Fibroblast of pulmonary artery (primary cell): ENCODE data around the gene CRTC3.
"Not testable (repeated sequence)": the region's sequence is repeated elsewhere in the genome, so short reads cannot be mapped to it uniquely, and the experiment has no call there.

Experiments
- DNase-seq: peaks from one replicate; pipeline ENCODE4 v3.0.0-alpha.2; 2010; ENCODE audit warnings: low read depth
- H3K4me3 ChIP-seq: replicated peaks from 2 replicates; pipeline ENCODE4 v1.5.1; 2011; ENCODE audit warnings: low read depth, mild to moderate bottlenecking, control low read depth, low read length, moderate library complexity
- CTCF ChIP-seq: IDR thresholded peaks from 2 replicates; pipeline ENCODE4 v1.5.1; 2011; ENCODE audit warnings: mild to moderate bottlenecking, control low read depth, low read length, inconsistent platforms; ENCODE audit errors: missing control alignments

Gene CRTC3

GRCh38 chr15:90683876-90684275, 154.2 kb downstream of the CRTC3 start:
- no peak for DNase-seq
- TF ChIP-seq CTCF, result no peak
- H3K4me3 ChIP-seq, result no peak overlapping the region

- H3K4me3 ChIP-seq, result no peak overlapping the region
- DNase-seq, result peak; percentile 44
- TF ChIP-seq CTCF, result no peak
Observed at GRCh38 chr15:90684281-90684680, 154.6 kb downstream of the CRTC3 start.

- no peak for TF ChIP-seq CTCF
- H3K4me3 ChIP-seq, result no peak overlapping the region
- DNase-seq, result no peak
Observed at GRCh38 chr15:90685591-90686434, 156.1 kb downstream of the CRTC3 start.

GRCh38 chr15:90686435-90687218, 156.9 kb downstream of the CRTC3 start:
- TF ChIP-seq CTCF, result no peak
- no peak overlapping the region for H3K4me3 ChIP-seq
- no peak for DNase-seq

- DNase-seq, H3K4me3 ChIP-seq: not testable (repeated sequence)
Observed at GRCh38 chr15:90689326-90689961, 159.7 kb downstream of the CRTC3 start.

- no peak for TF ChIP-seq CTCF
- no peak overlapping the region for H3K4me3 ChIP-seq
- DNase-seq, result no peak
Observed at GRCh38 chr15:90690585-90690984, 160.9 kb downstream of the CRTC3 start.

GRCh38 chr15:90691369-90691768, 161.6 kb downstream of the CRTC3 start:
- no peak overlapping the region for H3K4me3 ChIP-seq
- TF ChIP-seq CTCF, result peak; percentile 17
- DNase-seq, result no peak
